HepG2 (cell line): Measurements from ENCODE around the gene CALR. TPM values are rescaled to one million over a fixed set of nuclear protein-coding genes. Genes with fewer than 3 reads are reported as not detected.

Experiments used
- ATAC-seq: fragments of 200-7000 bp; cut with Tn5 transposase; 3 replicates; pipeline ENCODE4 v1.9.1; 2020; ENCODE audit warnings: mild to moderate bottlenecking, moderate library complexity
- BruUV-seq: library from RNA; stranded (reverse); fragments of 400-500 nt; replicated peaks from 2 replicates; lab custom pipeline; 2021; lab: Mats Ljungman, UMichigan
- CTCF ChIA-PET: fragments of 300-600 bp; formaldehyde crosslinking; extraction: SDS; loops from one replicate; lab custom pipeline; 2021; ENCODE audit warnings: low total read pairs, inconsistent platforms, low intra/inter-chr PET ratio; lab: Yijun Ruan, JAX
- POLR2A ChIA-PET: fragments of 350-600 bp; sonication (Branson Sonifier 250); formaldehyde crosslinking; loops from one replicate; lab custom pipeline; 2020; ENCODE audit warnings: antibody characterized with exemption, inconsistent platforms; lab: Yijun Ruan, JAX
- DNase-seq: peaks from one replicate; pipeline ENCODE4 v3.0.0-alpha.2; 2015; ENCODE audit warnings: low spot score
- FAIRE-seq: peaks from 3 replicates; lab custom pipeline; 2011; peaks lifted over from hg19 to GRCh38; lab: Jason Lieb, UNC
- H2AFZ ChIP-seq: one replicate; pipeline ENCODE4 v1.6.1; 2011; ENCODE audit warnings: low read length, inconsistent platforms
- H3K27ac ChIP-seq: fragments of 300-600 bp; 3 replicates; pipeline ENCODE4 v1.8.0; 2011; ENCODE audit warnings: mixed run types, mild to moderate bottlenecking, mixed read lengths, low read length, inconsistent platforms; ENCODE audit not compliant: insufficient read depth; ENCODE audit errors: extremely low read length
- H3K27me3 ChIP-seq, 2 experiments: fragments of 200-600 bp in 1 of 2; 2 replicates in 1 of 2; 3 replicates in 1 of 2; pipeline versions ENCODE4 v1.6.0 to v1.8.0; 2011; ENCODE audit warnings: low read length in 2 of 2, mild to moderate bottlenecking in 2 of 2, moderate library complexity in 2 of 2, inconsistent platforms in 1 of 2; ENCODE audit not compliant: insufficient read depth in 2 of 2, control insufficient read depth in 1 of 2
- H3K36me3 ChIP-seq, 2 experiments: fragments of 200-600 bp in 1 of 2; replicated peaks in 1 of 2; 2 replicates in 1 of 2; 3 replicates in 1 of 2; pipeline versions ENCODE4 v1.5.1 to v1.8.0; 2011; ENCODE audit warnings: low read length in 2 of 2, inconsistent platforms in 1 of 2; ENCODE audit not compliant: insufficient read depth in 2 of 2, control insufficient read depth in 1 of 2
- H3K4me1 ChIP-seq: 2 replicates; pipeline ENCODE4 v1.5.1; 2012; ENCODE audit warnings: low read length, inconsistent platforms; ENCODE audit not compliant: insufficient read depth
- H3K4me2 ChIP-seq: 2 replicates; pipeline ENCODE4 v1.6.0; 2011; ENCODE audit warnings: low read depth, low read length, inconsistent platforms
- H3K4me3 ChIP-seq, 3 experiments: fragments of 200-600 bp in 1 of 3; sonication (generic), shearing (Covaris generic) in 1 of 3; replicated peaks in 1 of 3; 2 replicates each; pipeline ENCODE4 v1.5.1; 2011 to 2016; ENCODE audit warnings: low read length in 3 of 3, inconsistent platforms in 2 of 3, low read depth in 2 of 3, mild to moderate bottlenecking in 2 of 3, control low read depth in 1 of 3, mixed read lengths in 1 of 3; ENCODE audit not compliant: insufficient read depth in 1 of 3
- H3K79me2 ChIP-seq: one replicate; pipeline ENCODE4 v1.6.1; 2011; ENCODE audit warnings: low read length, inconsistent platforms; ENCODE audit not compliant: insufficient read depth
- H3K9ac ChIP-seq: 2 replicates; pipeline ENCODE4 v1.6.0; 2011; ENCODE audit warnings: mild to moderate bottlenecking, low read depth, low read length, inconsistent platforms; ENCODE audit not compliant: insufficient read depth
- H3K9me3 ChIP-seq: 2 replicates; pipeline ENCODE4 v1.5.1; 2012; ENCODE audit warnings: mild to moderate bottlenecking, low read length
- H4K20me1 ChIP-seq: 2 replicates; pipeline ENCODE4 v1.6.0; 2011; ENCODE audit warnings: inconsistent platforms, mild to moderate bottlenecking, low read length, moderate library complexity; ENCODE audit not compliant: insufficient read depth
- AGO2 ChIP-seq: fragments of 200-400 bp; formaldehyde crosslinking; optimal IDR thresholded peaks from 2 replicates; pipeline ENCODE3; 2017; ENCODE audit warnings: mild to moderate bottlenecking, low read depth, low read length, moderate library complexity
- ARHGAP35 ChIP-seq: sonication (generic); formaldehyde crosslinking; IDR thresholded peaks from 2 replicates; pipeline ENCODE4 v1.9.0; 2022; ENCODE audit warnings: mild to moderate bottlenecking, inconsistent platforms, moderate library complexity, missing genetic modification reagents, borderline replicate concordance
- CREBL2 ChIP-seq: sonication (generic); formaldehyde crosslinking; IDR thresholded peaks from 2 replicates; pipeline ENCODE4 v1.8.1; 2023; ENCODE audit warnings: missing genetic modification reagents, mild to moderate bottlenecking, borderline replicate concordance
- GATAD1 ChIP-seq: IDR thresholded peaks from 2 replicates; pipeline ENCODE4 v1.6.1; 2016; ENCODE audit warnings: missing genetic modification reagents, missing compliant biosample characterization
- ISX ChIP-seq: sonication (generic); formaldehyde crosslinking; conservative IDR thresholded peaks from 2 replicates; pipeline ENCODE4 v1.5.0; 2020; ENCODE audit warnings: missing genetic modification reagents
- MYC ChIP-seq: sonication (generic); formaldehyde crosslinking; IDR thresholded peaks from 2 replicates; pipeline ENCODE4 v1.9.0; 2021; ENCODE audit warnings: missing genetic modification reagents, borderline replicate concordance
- NFE2L1 ChIP-seq: sonication (generic); formaldehyde crosslinking; IDR thresholded peaks from 2 replicates; pipeline ENCODE4 v1.4.0; 2020; ENCODE audit warnings: missing genetic modification reagents, mild to moderate bottlenecking, borderline replicate concordance
- NKX3-1 ChIP-seq: sonication (generic); formaldehyde crosslinking; IDR thresholded peaks from 2 replicates; pipeline ENCODE4 v1.5.0; 2020; ENCODE audit warnings: missing genetic modification reagents
- PBX3 ChIP-seq: sonication (generic); formaldehyde crosslinking; IDR thresholded peaks from 2 replicates; pipeline ENCODE4 v1.8.1; 2023; ENCODE audit warnings: missing genetic modification reagents, inconsistent platforms, borderline replicate concordance
- RBFOX2 ChIP-seq: fragments of 200-400 bp; formaldehyde crosslinking; IDR thresholded peaks from 2 replicates; pipeline ENCODE4 v1.6.1; 2017; ENCODE audit warnings: low read depth, mild to moderate bottlenecking, low read length
- U2AF1 ChIP-seq: fragments of 200-400 bp; formaldehyde crosslinking; optimal IDR thresholded peaks from 2 replicates; pipeline ENCODE3; 2017; ENCODE audit warnings: mild to moderate bottlenecking, low read depth, low read length
- ZNF383 ChIP-seq: sonication (generic); formaldehyde crosslinking; IDR thresholded peaks from 2 replicates; pipeline ENCODE4 v1.4.0; 2020; ENCODE audit warnings: missing genetic modification reagents, mild to moderate bottlenecking, borderline replicate concordance
- ZNF7 ChIP-seq: IDR thresholded peaks from 2 replicates; pipeline ENCODE4 v1.6.1; 2016; ENCODE audit warnings: missing biosample characterization, missing genetic modification reagents
- ZNF773 ChIP-seq: sonication (generic); formaldehyde crosslinking; IDR thresholded peaks from 2 replicates; pipeline ENCODE4 v1.4.0; 2020; ENCODE audit warnings: missing genetic modification reagents, borderline replicate concordance
- WGBS: methylation state at CpG from one replicate; pipeline ENCODE4 v1.1.6; 2017; ENCODE audit warnings: low lambda C conversion rate; 5-methylcytosine and 5-hydroxymethylcytosine counted together
- in situ Hi-C: cut with HindIII; loops from 2 replicates; pipeline ENCODE4 v1.10.0; 2017; ENCODE audit warnings: low pct_unique_long_range_greater_than_20kb; ENCODE audit not compliant: extremely low pct_ligation_motif_present
- intact Hi-C: fragments of 100-400 bp; cut with micrococcal nuclease; formaldehyde crosslinking; loops from one replicate; pipeline ENCODE4 v1.10.0; 2022; ENCODE audit not compliant: unreplicated experiment
- polyA plus RNA-seq, 8 experiments: library from polyadenylated mRNA; depleted of rRNA in 3 of 8; stranded (reverse) in 7 of 8; unstranded in 1 of 8; fragments of >200 nt; fragmentation: Illumina TruSeq in 4 of 8; extraction: Trizol in 4 of 8; gene quantifications; 2 replicates each; pipeline versions ENCODE4 v1.2.1 to v1.2.3, GENCODE V29; 2011 to 2016; ENCODE audit warnings: low read depth in 4 of 8, missing spikeins in 1 of 8, mixed read lengths in 1 of 8; ENCODE audit not compliant: insufficient read depth in 1 of 8
- total RNA-seq, 5 experiments: library from RNA; depleted of rRNA; stranded (reverse); fragments of >200 nt; fragmentation: Illumina TruSeq; extraction: Trizol; gene quantifications; 2 replicates each; pipeline ENCODE4 v1.2.3, GENCODE V29; 2016; ENCODE audit warnings: low read depth in 1 of 5

Gene CALR
- total and polyA plus RNA-seq, 2 of the 13 experiments (the other 11 are each of a cell fraction or from before 2014, with no cell fraction given) = 898 to 934 TPM

DNA sequence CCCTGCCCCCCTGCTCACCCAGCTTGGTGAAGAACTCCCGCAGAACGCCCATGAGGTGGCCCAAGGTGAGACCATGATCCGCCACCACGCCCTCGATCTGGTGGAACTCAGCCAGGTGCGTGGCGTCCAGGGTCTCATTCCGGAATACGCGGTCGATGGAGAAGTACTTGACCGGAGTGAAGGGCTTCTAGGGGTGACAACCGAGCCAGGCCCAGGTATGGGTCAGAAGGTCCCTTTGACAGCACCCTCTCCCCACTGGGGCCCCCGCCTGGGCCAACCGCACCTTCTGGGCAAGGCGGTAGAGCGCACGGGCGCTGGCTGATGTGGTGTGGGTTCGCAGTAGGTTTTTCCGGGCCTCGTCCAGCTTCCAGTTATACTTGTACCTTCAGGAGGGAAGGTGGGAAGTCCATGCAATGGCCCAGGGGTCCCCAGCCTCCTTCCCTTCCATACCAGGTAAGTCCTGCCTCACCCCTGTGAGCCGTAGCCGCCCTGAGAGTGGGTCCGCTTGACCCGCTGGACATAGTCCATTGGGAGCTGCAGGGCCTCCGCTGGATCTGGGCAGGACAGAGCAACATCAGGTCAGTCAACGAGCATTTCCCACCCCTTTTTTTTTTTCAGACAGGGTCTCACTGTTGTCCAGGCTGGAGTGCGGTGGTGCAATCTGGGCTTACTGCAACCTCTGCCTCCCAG lies 13.6 kb upstream of the CALR start:
- no peaks in the 10 kb centered on the region for H3K79me2 ChIP-seq
- H2AFZ ChIP-seq = no peak overlapping the region
- 92% methylated on average over 16 of the region's 29 CpGs for WGBS
- H3K27me3 ChIP-seq = no peaks in the 10 kb centered on the region; a peak in 1 of 5 replicates
- H3K4me2 ChIP-seq = no peak overlapping the region
- intact Hi-C loops (no loop called here), in situ Hi-C loops (no loop called here)
- DNase-seq (no peak), FAIRE-seq (no peak), ATAC-seq (no peak; the same call in 2 of the 3 replicates)
- H3K4me1 ChIP-seq = no peaks in the 10 kb centered on the region
- no peak overlapping the region for H3K9ac ChIP-seq
- ChIA-PET CTCF (no interaction called here), POLR2A (no interaction called here)
- H4K20me1 ChIP-seq = no peaks in the 10 kb centered on the region
- no peak overlapping the region for H3K4me3 ChIP-seq
- no peak overlapping the region for H3K27ac ChIP-seq
- no peaks in the 10 kb centered on the region for H3K9me3 ChIP-seq
- peaks cover 36 to 53% of the 10 kb centered on the region in 2 experiments for H3K36me3 ChIP-seq
- no TSS peak for BruUV-seq
- no peak for TF ChIP-seq PBX3
- TF ChIP-seq ZNF773 = no peak
- TF ChIP-seq NKX3-1 (CRISPR knock-in tag) = no peak
- TF ChIP-seq ISX (CRISPR knock-in tag) = no peak
- TF ChIP-seq GATAD1 = no peak
- no peak for TF ChIP-seq U2AF1
- TF ChIP-seq MYC = no peak
- peak; percentile 49 for TF ChIP-seq AGO2
- no peak for TF ChIP-seq ZNF7 (CRISPR knock-in tag)
- TF ChIP-seq RBFOX2 = 0 out of 2 replicates have a peak, but pooled peaks have one; percentile 26
- no peak for TF ChIP-seq ZNF383 (CRISPR knock-in tag)
- no peak for TF ChIP-seq CREBL2
- TF ChIP-seq ARHGAP35 (CRISPR knock-in tag) = no peak
- no peak for TF ChIP-seq NFE2L1 (CRISPR knock-in tag)
